Body of pancreas (tissue), 4 donors: ENCODE measurements around the gene BRPF1.

Experiments used
- POLR2A ChIP-seq, 3 donors: fragments of 450-650 bp; IDR thresholded peaks; one replicate each; pipeline ENCODE4 v1.6.1; 2016; ENCODE audit warnings: antibody characterized with exemption in 3 of 3, mild to moderate bottlenecking in 2 of 3
- TF ChIP-seq, protein P1 (sequence below), 7 experiments: fragments of 450-650 bp in 4 of 7; fragments of 200-600 bp in 3 of 7; sonication (generic) in 3 of 7; IDR thresholded peaks; one replicate each; pipeline ENCODE4 v1.5.1; 2016 to 2019; ENCODE audit warnings: antibody characterized with exemption in 7 of 7

DNA sequence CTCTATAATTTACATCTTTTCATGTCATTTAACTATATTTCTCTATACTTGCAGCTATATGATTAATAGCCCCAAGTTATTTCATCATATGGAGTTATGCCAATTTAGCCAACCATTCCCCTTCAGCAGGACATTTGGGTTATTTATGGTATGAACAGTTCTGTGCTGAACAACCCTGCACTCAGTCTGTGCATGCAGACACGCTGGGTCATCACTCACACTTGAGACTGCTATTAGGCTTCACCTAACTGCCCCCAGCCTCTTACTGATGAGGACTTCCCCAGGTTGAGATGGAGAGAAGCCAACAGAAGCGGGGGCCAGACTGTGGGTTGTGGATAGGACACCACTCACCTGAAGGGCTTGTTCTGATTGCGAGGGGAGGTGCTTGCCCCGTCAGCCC lies 53.4 kb downstream of the BRPF1 start:
- TF ChIP-seq, protein P1, sequence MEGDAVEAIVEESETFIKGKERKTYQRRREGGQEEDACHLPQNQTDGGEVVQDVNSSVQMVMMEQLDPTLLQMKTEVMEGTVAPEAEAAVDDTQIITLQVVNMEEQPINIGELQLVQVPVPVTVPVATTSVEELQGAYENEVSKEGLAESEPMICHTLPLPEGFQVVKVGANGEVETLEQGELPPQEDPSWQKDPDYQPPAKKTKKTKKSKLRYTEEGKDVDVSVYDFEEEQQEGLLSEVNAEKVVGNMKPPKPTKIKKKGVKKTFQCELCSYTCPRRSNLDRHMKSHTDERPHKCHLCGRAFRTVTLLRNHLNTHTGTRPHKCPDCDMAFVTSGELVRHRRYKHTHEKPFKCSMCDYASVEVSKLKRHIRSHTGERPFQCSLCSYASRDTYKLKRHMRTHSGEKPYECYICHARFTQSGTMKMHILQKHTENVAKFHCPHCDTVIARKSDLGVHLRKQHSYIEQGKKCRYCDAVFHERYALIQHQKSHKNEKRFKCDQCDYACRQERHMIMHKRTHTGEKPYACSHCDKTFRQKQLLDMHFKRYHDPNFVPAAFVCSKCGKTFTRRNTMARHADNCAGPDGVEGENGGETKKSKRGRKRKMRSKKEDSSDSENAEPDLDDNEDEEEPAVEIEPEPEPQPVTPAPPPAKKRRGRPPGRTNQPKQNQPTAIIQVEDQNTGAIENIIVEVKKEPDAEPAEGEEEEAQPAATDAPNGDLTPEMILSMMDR (IDR thresholded peaks at IDR 0.05), result no peak
- TF ChIP-seq POLR2A (IDR thresholded peaks at IDR 0.05), result no peak
